BE2C (cell line): Measurements from ENCODE around the gene SYT13.

Experiments used
- DNase-seq: peaks from one replicate; pipeline ENCODE4 v3.0.0-alpha.2; 2020
- H3K27me3 ChIP-seq: fragments of 250-450 bp; sonication (Bioruptor Pico); 2 replicates; pipeline ENCODE4 v1.5.1; 2020; ENCODE audit warnings: mild to moderate bottlenecking
- H3K36me3 ChIP-seq: fragments of 250-450 bp; sonication (Bioruptor Pico); 2 replicates; pipeline ENCODE4 v1.5.1; 2020; ENCODE audit warnings: mild to moderate bottlenecking
- H3K4me1 ChIP-seq: fragments of 250-450 bp; sonication (Bioruptor Pico); 2 replicates; pipeline ENCODE4 v1.5.1; 2020
- H3K4me3 ChIP-seq: 2 replicates; pipeline ENCODE4 v1.5.1; 2011; ENCODE audit warnings: low read depth, low read length
- H3K9me3 ChIP-seq: fragments of 250-450 bp; sonication (Bioruptor Pico); 2 replicates; pipeline ENCODE4 v1.5.1; 2020
- TF ChIP-seq, protein P1 (sequence below): IDR thresholded peaks from 2 replicates; pipeline ENCODE4 v1.5.1; 2012; ENCODE audit warnings: mild to moderate bottlenecking, low read depth, low read length

The SYT13 gene

DNA sequence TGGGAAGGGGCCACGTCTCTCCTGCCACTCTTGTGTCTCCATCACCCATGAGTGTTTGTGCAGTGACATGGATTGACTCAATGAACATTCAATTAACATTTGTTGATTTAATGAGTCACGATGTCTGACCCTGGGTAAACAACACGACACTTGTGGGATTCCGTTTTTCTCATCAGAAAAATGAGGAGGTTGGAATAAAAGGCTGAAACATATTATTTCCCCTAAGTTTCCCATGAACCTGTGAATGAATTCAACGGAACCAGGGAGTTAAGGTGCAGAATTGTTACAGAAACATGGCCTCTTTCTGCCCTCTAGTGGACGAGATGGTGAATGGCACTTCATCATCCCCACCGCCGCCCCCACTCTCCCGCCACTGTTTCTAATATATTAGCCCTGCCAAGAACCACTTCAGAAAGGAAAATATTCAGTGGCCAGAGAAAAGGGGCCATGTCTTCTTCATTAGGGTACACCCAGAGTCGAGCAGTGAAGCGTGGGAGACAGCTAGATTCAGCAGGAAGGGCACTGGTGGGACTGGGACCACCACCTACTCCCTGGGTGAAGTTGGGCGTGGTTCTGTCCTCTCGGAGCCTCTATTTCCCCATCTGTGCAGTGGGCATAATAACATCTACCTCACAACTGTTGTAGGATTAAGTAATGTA is 46.3 kb upstream of the SYT13 start:
- H3K27me3 ChIP-seq, result no peaks in the 10 kb centered on the region
- TF ChIP-seq, protein P1, sequence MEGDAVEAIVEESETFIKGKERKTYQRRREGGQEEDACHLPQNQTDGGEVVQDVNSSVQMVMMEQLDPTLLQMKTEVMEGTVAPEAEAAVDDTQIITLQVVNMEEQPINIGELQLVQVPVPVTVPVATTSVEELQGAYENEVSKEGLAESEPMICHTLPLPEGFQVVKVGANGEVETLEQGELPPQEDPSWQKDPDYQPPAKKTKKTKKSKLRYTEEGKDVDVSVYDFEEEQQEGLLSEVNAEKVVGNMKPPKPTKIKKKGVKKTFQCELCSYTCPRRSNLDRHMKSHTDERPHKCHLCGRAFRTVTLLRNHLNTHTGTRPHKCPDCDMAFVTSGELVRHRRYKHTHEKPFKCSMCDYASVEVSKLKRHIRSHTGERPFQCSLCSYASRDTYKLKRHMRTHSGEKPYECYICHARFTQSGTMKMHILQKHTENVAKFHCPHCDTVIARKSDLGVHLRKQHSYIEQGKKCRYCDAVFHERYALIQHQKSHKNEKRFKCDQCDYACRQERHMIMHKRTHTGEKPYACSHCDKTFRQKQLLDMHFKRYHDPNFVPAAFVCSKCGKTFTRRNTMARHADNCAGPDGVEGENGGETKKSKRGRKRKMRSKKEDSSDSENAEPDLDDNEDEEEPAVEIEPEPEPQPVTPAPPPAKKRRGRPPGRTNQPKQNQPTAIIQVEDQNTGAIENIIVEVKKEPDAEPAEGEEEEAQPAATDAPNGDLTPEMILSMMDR, result peak; percentile 54
- DNase-seq, result peak; percentile 10

GRCh38 chr11:45331839-45332238 is 45.7 kb upstream of the SYT13 start:
- no peak overlapping the region for H3K4me3 ChIP-seq
- H3K36me3 ChIP-seq, result no peaks in the 10 kb centered on the region
- H3K27me3 ChIP-seq, result no peaks in the 10 kb centered on the region
- no peak for DNase-seq
- H3K4me1 ChIP-seq, result no peaks in the 10 kb centered on the region
- H3K9me3 ChIP-seq, result no peaks in the 10 kb centered on the region
- TF ChIP-seq, protein P1, result no peak

More for the DNA sequence above, 46.3 kb upstream of the SYT13 start:
- Histone ChIP-seq H3K4me1 (no peaks in the 10 kb centered on the region), H3K4me3 (no peak overlapping the region), H3K36me3 (no peaks in the 10 kb centered on the region), H3K9me3 (no peaks in the 10 kb centered on the region)

DNA sequence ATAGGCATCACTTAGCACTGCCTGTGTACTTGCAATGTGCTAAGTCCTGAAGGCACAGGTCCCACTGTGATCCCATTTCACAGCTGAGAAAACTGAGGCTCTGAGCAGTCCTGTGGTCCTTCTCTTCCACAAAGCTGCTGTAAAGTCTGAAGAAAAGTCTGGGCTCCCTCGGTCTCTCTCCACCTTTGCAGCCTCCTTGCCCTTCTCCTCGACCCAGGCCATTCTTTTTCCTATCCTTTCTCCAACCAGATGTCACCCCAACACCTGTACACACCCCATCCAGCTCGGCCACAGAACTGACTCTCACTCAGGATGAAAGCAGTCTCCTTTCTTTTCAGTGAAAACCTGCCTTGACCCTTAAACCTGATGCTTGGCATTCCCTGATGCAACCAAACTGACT is 42.6 kb upstream of the SYT13 start:
- Histone ChIP-seq H3K4me3 (no peak overlapping the region), H3K27me3 (no peaks in the 10 kb centered on the region), H3K36me3 (no peaks in the 10 kb centered on the region), H3K9me3 (no peaks in the 10 kb centered on the region), H3K4me1 (no peaks in the 10 kb centered on the region)
- DNase-seq, result no peak
- TF ChIP-seq, protein P1, result no peak

DNA sequence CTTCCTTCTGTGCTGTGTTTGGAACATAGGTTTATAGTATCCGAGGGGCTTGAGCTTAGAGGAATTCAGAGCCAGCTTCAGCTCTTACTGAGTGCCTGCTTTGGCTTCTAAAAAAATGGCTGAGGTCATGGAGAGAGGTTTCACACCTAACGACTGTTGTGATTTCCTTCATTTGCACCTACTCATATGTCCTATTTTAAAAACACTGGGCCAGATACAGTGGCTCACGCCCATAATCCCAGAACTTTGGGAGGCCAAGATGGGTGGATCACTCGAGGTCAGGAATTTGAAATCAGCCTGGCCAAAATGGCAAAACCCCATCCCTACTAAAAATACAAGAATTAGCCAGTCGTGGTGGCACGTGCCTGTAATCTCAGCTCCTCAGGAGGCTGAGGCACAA is 38.3 kb upstream of the SYT13 start:
- H3K4me1 ChIP-seq, result no peaks in the 10 kb centered on the region
- TF ChIP-seq, protein P1, result no peak
- no peak overlapping the region for H3K4me3 ChIP-seq
- no peaks in the 10 kb centered on the region for H3K36me3 ChIP-seq
- no peaks in the 10 kb centered on the region for H3K9me3 ChIP-seq
- H3K27me3 ChIP-seq, result no peaks in the 10 kb centered on the region
- DNase-seq, result no peak

- Histone ChIP-seq H3K4me1 (no peaks in the 10 kb centered on the region), H3K27me3 (no peaks in the 10 kb centered on the region), H3K9me3 (no peaks in the 10 kb centered on the region), H3K4me3 (no peak overlapping the region), H3K36me3 (no peaks in the 10 kb centered on the region)
- no peak for DNase-seq
- TF ChIP-seq, protein P1, result no peak
Measured at GRCh38 chr11:45323601-45324249, 37.6 kb upstream of the SYT13 start.

- TF ChIP-seq, protein P1, result no peak
- Histone ChIP-seq H3K36me3 (no peaks in the 10 kb centered on the region), H3K9me3 (no peaks in the 10 kb centered on the region), H3K4me1 (no peaks in the 10 kb centered on the region), H3K27me3 (no peaks in the 10 kb centered on the region), H3K4me3 (no peak overlapping the region)
- DNase-seq, result no peak
Measured at GRCh38 chr11:45322891-45323600, 36.9 kb upstream of the SYT13 start.
